Metanephros (tissue), 1 donor: ENCODE results near the gene CFAP58. TPM values are rescaled to one million over a fixed set of nuclear protein-coding genes. Genes with fewer than 3 reads are reported as not detected.

Experiments
- total RNA-seq: library from RNA; depleted of rRNA; stranded (reverse); fragments of >200 nt; gene quantifications from one replicate; pipeline ENCODE4 v1.2.3, GENCODE V29; 2014

CFAP58 gene
- total RNA-seq: 0.35 TPM

GRCh38 chr10:104353325-104354048, at the start of gene CFAP58:
Gene CFAP58, plus strand, starts transcription at chr10:104353833. Its CDS starts 65 bp downstream, at chr10:104353898.

GRCh38 chr10:104337985-104338735, 15.5 kb upstream of the CFAP58 start, which contains the start of gene ITPRIP:
Gene ITPRIP, minus strand, starts transcription at chr10:104338465. Its CDS starts 22,414 bp downstream, at chr10:104316051.

Other genes with a start within 250 kb of the CFAP58 start
- gene SFR1, start 231.7 kb upstream of the CFAP58 start, total RNA-seq: 6.1 TPM
- gene CFAP43, start 121.5 kb upstream of the CFAP58 start, total RNA-seq: 12.3 TPM
- gene GSTO1, start 98.9 kb upstream of the CFAP58 start, total RNA-seq: 50.7 TPM
- 13.5 TPM for gene GSTO2, start 84.6 kb upstream of the CFAP58 start, total RNA-seq
- 40.2 TPM for gene ITPRIP, start 15.4 kb upstream of the CFAP58 start, total RNA-seq